DND-41 (cell line): ENCODE data around the gene TIE1.

Source experiments
- ATAC-seq: fragments of 200-7000 bp; cut with Tn5 transposase; 3 replicates; pipeline ENCODE4 v1.9.1; 2021; ENCODE audit warnings: low read depth; ENCODE audit not compliant: insufficient read depth
- DNase-seq: peaks from one replicate; pipeline ENCODE4 v3.0.0-alpha.2; 2020
- H2AFZ ChIP-seq: 2 replicates; pipeline ENCODE4 v1.6.0; 2012; ENCODE audit warnings: low read depth, low read length
- H3K27ac ChIP-seq: 2 replicates; pipeline ENCODE4 v1.5.1; 2012; ENCODE audit warnings: low read length, inconsistent platforms
- H3K27me3 ChIP-seq: fragments of 200-600 bp; sonication (generic); 2 replicates; pipeline ENCODE4 v1.6.0; 2012; ENCODE audit warnings: low read length, mild to moderate bottlenecking, inconsistent platforms; ENCODE audit not compliant: insufficient read depth, poor library complexity
- H3K36me3 ChIP-seq: 2 replicates; pipeline ENCODE4 v1.5.1; 2012; ENCODE audit warnings: low read length, inconsistent platforms; ENCODE audit not compliant: insufficient read depth
- H3K4me1 ChIP-seq: 2 replicates; pipeline ENCODE4 v1.5.1; 2012; ENCODE audit warnings: mild to moderate bottlenecking, low read length; ENCODE audit not compliant: insufficient read depth
- H3K4me2 ChIP-seq: 2 replicates; pipeline ENCODE4 v1.6.0; 2012; ENCODE audit warnings: mild to moderate bottlenecking, moderate library complexity, low read length, inconsistent platforms; ENCODE audit not compliant: insufficient read depth
- H3K4me3 ChIP-seq, 2 experiments: fragments of 200-600 bp in 1 of 2; shearing (Covaris generic) in 1 of 2; 2 replicates each; pipeline ENCODE4 v1.5.1; 2012 to 2016; ENCODE audit warnings: inconsistent platforms in 2 of 2, low read length in 2 of 2, mild to moderate bottlenecking in 2 of 2, low read depth in 1 of 2, moderate library complexity in 1 of 2
- H3K79me2 ChIP-seq: 2 replicates; pipeline ENCODE4 v1.6.0; 2012; ENCODE audit warnings: low read length, inconsistent platforms; ENCODE audit not compliant: insufficient read depth
- H3K9ac ChIP-seq: 2 replicates; pipeline ENCODE4 v1.6.0; 2012; ENCODE audit warnings: low read depth, mild to moderate bottlenecking, inconsistent platforms, low read length, moderate library complexity
- H3K9me3 ChIP-seq: 2 replicates; pipeline ENCODE4 v1.5.1; 2012; ENCODE audit warnings: low read length, moderate library complexity, mild to moderate bottlenecking, inconsistent platforms; ENCODE audit not compliant: insufficient read depth, severe bottlenecking
- H4K20me1 ChIP-seq: 2 replicates; pipeline ENCODE4 v1.6.0; 2012; ENCODE audit warnings: low read length; ENCODE audit not compliant: insufficient read depth
- CTCF ChIP-seq: IDR thresholded peaks from 2 replicates; pipeline ENCODE4 v1.5.1; 2012; ENCODE audit warnings: borderline replicate concordance, low read length, moderate library complexity, mild to moderate bottlenecking; ENCODE audit not compliant: poor library complexity, severe bottlenecking; ENCODE audit errors: extremely low read depth
- EZH2 ChIP-seq: IDR thresholded peaks from 3 replicates; pipeline ENCODE4 v1.6.1; 2012; ENCODE audit warnings: borderline replicate concordance, low read depth, mild to moderate bottlenecking, moderate library complexity, low read length, inconsistent platforms; ENCODE audit not compliant: severe bottlenecking

TIE1 gene

GRCh38 chr1:43339584-43340232 lies 38.9 kb downstream of the TIE1 start:
- no peak overlapping the region for H3K4me2 ChIP-seq
- no peak overlapping the region for H3K27ac ChIP-seq
- no peaks in the 10 kb centered on the region for H4K20me1 ChIP-seq
- peaks cover 6% of the 10 kb centered on the region for H3K27me3 ChIP-seq
- H3K79me2 ChIP-seq, result no peaks in the 10 kb centered on the region
- no peak overlapping the region for H3K9ac ChIP-seq
- no peak overlapping the region for H2AFZ ChIP-seq
- ATAC-seq, result no peak
- no peaks in the 10 kb centered on the region for H3K36me3 ChIP-seq
- no peaks in the 10 kb centered on the region for H3K9me3 ChIP-seq
- H3K4me3 ChIP-seq, result no peak overlapping the region
- TF ChIP-seq EZH2, result no peak
- DNase-seq, result no peak
- H3K4me1 ChIP-seq, result no peaks in the 10 kb centered on the region

- no peak overlapping the region for H3K9ac ChIP-seq
- H3K36me3 ChIP-seq, result no peaks in the 10 kb centered on the region
- TF ChIP-seq CTCF (no peak), EZH2 (no peak)
- no peak overlapping the region for H3K27ac ChIP-seq
- DNase-seq (no peak), ATAC-seq (no peak)
- H3K4me1 ChIP-seq, result no peaks in the 10 kb centered on the region
- H3K4me3 ChIP-seq, result no peak overlapping the region
- H3K79me2 ChIP-seq, result no peaks in the 10 kb centered on the region
- H3K4me2 ChIP-seq, result no peak overlapping the region
- H3K27me3 ChIP-seq, result peaks cover 6% of the 10 kb centered on the region
- H3K9me3 ChIP-seq, result no peaks in the 10 kb centered on the region
- no peaks in the 10 kb centered on the region for H4K20me1 ChIP-seq
- no peak overlapping the region for H2AFZ ChIP-seq
Measured at GRCh38 chr1:43340559-43340958, 39.8 kb downstream of the TIE1 start.

GRCh38 chr1:43344267-43344850 lies 43.6 kb downstream of the TIE1 start:
- H2AFZ ChIP-seq, result no peak overlapping the region
- no peaks in the 10 kb centered on the region for H3K9me3 ChIP-seq
- TF ChIP-seq CTCF, result no peak
- no peak for TF ChIP-seq EZH2
- H3K4me2 ChIP-seq, result no peak overlapping the region
- H4K20me1 ChIP-seq, result no peaks in the 10 kb centered on the region
- H3K4me3 ChIP-seq, result no peak overlapping the region
- no peaks in the 10 kb centered on the region for H3K27me3 ChIP-seq
- no peak overlapping the region for H3K9ac ChIP-seq
- no peaks in the 10 kb centered on the region for H3K79me2 ChIP-seq
- ATAC-seq (no peak), DNase-seq (no peak)
- no peaks in the 10 kb centered on the region for H3K4me1 ChIP-seq
- no peak overlapping the region for H3K27ac ChIP-seq
- no peaks in the 10 kb centered on the region for H3K36me3 ChIP-seq

GRCh38 chr1:43345120-43345519 lies 44.3 kb downstream of the TIE1 start:
- H3K27ac ChIP-seq, result no peak overlapping the region
- H3K9me3 ChIP-seq, result no peaks in the 10 kb centered on the region
- no peaks in the 10 kb centered on the region for H3K79me2 ChIP-seq
- H3K4me3 ChIP-seq, result no peak overlapping the region
- H3K4me1 ChIP-seq, result no peaks in the 10 kb centered on the region
- no peak for ATAC-seq
- no peaks in the 10 kb centered on the region for H4K20me1 ChIP-seq
- H3K36me3 ChIP-seq, result no peaks in the 10 kb centered on the region
- no peak for DNase-seq
- no peak overlapping the region for H2AFZ ChIP-seq
- no peak overlapping the region for H3K9ac ChIP-seq
- H3K27me3 ChIP-seq, result no peaks in the 10 kb centered on the region
- TF ChIP-seq CTCF, result no peak
- no peak for TF ChIP-seq EZH2
- no peak overlapping the region for H3K4me2 ChIP-seq
